HL-60/S4 treated with phorbol 12-myristate 13-acetate at 8.2 ng/mL for 4 days and 3 days (cell line): ENCODE data around the gene MYO5A.
"Not testable (repeated sequence)": the region's sequence is repeated elsewhere in the genome, so short reads cannot be mapped to it uniquely, and the experiment has no call there.

ENCODE experiments used
- in situ Hi-C: fragments of 300-500 bp; cut with MboI; formaldehyde crosslinking; loops from 2 replicates; pipeline ENCODE4 v1.15.0; 2022; ENCODE audit warnings: low sequenced_read_pairs

Gene MYO5A

GRCh38 chr15:52528564-52529340, at the start of gene MYO5A:
Gene MYO5A, minus strand, starts transcription at chr15:52528880. Its CDS starts 74 bp downstream, at chr15:52528806.
- in situ Hi-C loops = no loop called here

GRCh38 chr15:52576692-52577091, 48.0 kb upstream of the MYO5A start:
- in situ Hi-C loops = no loop called here

- in situ Hi-C loops = not testable (repeated sequence)
Observed at GRCh38 chr15:52575573-52575972, 46.9 kb upstream of the MYO5A start.

GRCh38 chr15:52575072-52575471, 46.4 kb upstream of the MYO5A start:
- in situ Hi-C loops = no loop called here

- in situ Hi-C loops = not testable (repeated sequence)
Observed at GRCh38 chr15:52574623-52575022, 45.9 kb upstream of the MYO5A start.

GRCh38 chr15:52568601-52569585, 40.2 kb upstream of the MYO5A start, which contains the start of gene ARPP19:
Gene ARPP19, minus strand, starts transcription at chr15:52569030. Its CDS starts 138 bp downstream, at chr15:52568892.
- in situ Hi-C loops = no loop called here

GRCh38 chr15:52567871-52568600, 39.4 kb upstream of the MYO5A start:
- in situ Hi-C loops = no loop called here

GRCh38 chr15:52566889-52567288, 38.2 kb upstream of the MYO5A start:
- in situ Hi-C loops = no loop called here

- in situ Hi-C loops = not testable (repeated sequence)
Observed at GRCh38 chr15:52565417-52566358, 37.0 kb upstream of the MYO5A start.

GRCh38 chr15:52563501-52564060, 34.9 kb upstream of the MYO5A start:
- in situ Hi-C loops = no loop called here

- in situ Hi-C loops = no loop called here
Observed at GRCh38 chr15:52559575-52559974, 30.9 kb upstream of the MYO5A start.

- in situ Hi-C loops = no loop called here
Observed at GRCh38 chr15:52559022-52559421, 30.3 kb upstream of the MYO5A start.

- in situ Hi-C loops = no loop called here
Observed at GRCh38 chr15:52558196-52558595, 29.5 kb upstream of the MYO5A start.

- in situ Hi-C loops = no loop called here
Observed at GRCh38 chr15:52557274-52557641, 28.6 kb upstream of the MYO5A start.

GRCh38 chr15:52556524-52557273, 28.0 kb upstream of the MYO5A start:
- in situ Hi-C loops = no loop called here

- in situ Hi-C loops = no loop called here
Observed at GRCh38 chr15:52552303-52552702, 23.6 kb upstream of the MYO5A start.

GRCh38 chr15:52551762-52552161, 23.1 kb upstream of the MYO5A start:
- in situ Hi-C loops = no loop called here

- in situ Hi-C loops = not testable (repeated sequence)
Observed at GRCh38 chr15:52551186-52551585, 22.5 kb upstream of the MYO5A start.
